SW 1271 (cell line): Measurements from ENCODE around the gene YWHAG.
"Not testable (repeated sequence)": the region's sequence is repeated elsewhere in the genome, so short reads cannot be mapped to it uniquely, and the experiment has no call there.

Source experiments
- DNase-seq, 2 experiments: peaks; one replicate each; lab custom pipeline; 2025; lab: John Stamatoyannopoulos, UW

The YWHAG gene

DNA sequence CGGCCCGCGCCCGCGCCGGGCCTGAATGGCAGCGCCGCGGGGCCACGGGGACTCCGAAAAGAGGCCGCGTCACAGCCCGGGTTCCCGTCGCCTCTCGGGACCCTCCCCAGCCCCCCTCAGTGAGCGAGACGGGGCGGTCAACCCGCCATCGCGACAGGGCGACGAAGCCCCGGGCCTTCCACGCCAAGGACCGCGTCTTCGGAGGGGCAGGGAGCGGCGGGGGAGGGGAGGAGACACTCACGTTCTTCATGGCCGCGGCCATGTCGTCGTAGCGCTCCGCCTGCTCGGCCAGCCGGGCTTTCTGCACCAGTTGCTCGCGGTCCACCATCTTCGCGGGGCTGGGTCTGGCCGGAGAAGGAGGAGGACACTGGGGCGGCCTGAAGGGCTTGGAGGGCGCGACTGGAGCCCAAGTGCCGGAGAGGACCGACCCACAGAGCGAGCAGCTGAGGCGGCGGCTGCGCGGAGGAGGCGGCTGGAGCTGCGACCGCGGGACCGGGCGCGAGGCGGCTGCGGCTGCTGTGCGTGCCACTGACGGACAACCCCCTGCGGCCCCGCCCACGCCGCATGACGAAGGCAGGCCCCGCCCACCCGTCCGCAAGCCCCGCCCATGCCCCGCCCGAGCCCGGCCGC is at the start of gene YWHAG:
Gene YWHAG, minus strand, starts transcription at position 511 of the 630 bp plus-strand sequence. Its CDS starts 183 bp downstream, at position 328.
- DNase-seq, result peak; percentile 73 to 78

- DNase-seq, result no peak
Observed at GRCh38 chr7:76408121-76408560, 49.4 kb upstream of the YWHAG start.

DNA sequence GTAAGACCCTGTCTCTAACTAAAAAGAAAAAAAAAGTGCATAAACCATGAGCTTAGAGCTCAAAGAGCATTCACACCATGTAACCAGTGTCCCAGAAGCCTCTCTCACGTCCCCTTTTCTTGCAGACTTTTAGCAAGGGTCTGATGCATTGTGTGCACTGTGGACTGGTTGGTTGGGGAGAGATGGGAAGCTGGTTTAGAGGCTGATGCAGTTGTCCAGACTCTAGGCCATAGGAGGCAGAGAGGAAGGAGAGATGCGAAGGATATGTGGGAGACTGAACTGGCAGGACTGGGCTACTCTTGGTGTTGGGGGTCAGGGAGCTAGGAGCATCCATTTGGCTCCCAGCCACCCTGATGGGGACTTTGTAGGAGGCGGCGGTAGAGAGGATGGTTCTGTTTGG is 48.9 kb upstream of the YWHAG start:
- no peak for DNase-seq

DNA sequence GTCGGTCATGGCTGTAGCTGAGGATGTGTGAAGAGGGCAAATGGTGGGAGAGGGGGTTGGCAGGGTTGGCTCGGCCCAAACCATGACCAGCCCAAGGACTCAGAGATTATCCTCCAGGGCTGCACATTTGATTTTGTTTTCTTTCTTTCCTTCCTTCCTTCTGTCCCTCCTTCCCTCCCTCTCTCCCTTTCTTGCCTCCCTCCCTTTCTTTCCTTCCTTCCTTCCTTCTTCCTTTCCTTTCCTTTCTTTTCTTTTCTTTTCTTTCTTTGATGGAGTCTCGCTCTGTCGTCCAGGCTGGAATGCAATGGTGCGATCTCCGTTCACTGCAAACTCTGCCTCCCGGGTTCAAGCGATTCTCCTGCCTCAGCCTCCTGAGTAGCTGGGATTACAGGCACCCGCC is 46.9 kb upstream of the YWHAG start:
- DNase-seq, result no peak

GRCh38 chr7:76403780-76404494 is 45.1 kb upstream of the YWHAG start:
- no peak for DNase-seq

GRCh38 chr7:76403097-76403496 is 44.3 kb upstream of the YWHAG start:
- not testable (repeated sequence) for DNase-seq

- no peak for DNase-seq
Observed at GRCh38 chr7:76400248-76400647, 41.5 kb upstream of the YWHAG start.

DNA sequence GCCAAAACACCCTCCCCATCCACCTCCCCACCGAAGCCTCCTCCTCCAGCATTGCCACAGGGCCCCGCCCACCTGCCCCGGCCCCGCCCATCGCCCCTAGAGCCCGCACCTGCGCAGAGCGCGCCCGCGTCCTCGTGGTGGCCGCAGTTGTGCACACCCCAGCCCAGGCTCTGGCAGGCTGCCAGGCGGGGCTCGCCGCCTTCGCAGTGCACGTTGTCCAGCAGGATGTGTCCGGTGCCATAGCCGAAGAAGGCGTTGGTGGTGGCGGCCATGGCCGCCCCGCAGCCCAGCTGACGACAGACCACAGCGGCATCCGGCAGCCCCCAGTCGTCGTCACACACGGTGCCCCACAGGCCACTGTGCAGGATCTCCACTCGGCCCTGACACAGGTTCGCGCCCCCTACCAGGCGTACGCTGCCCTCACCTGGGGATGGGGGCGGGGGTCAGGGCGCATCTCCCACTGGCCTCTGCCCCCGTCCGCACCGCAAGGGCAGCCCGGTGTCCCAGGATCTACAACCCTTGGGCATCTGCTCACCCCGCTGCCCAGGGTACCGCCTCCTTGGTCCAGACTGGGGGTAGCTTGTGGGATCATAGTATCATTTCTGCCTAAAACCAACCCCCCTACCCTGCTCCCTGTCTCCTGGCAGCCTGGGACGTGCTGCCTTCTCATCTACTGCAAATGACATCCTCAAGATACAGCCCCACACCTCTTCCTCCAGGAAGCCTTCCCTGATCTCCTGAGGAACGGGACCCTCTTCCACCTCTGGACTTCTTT is 38.8 kb upstream of the YWHAG start:
- peak; percentile 48 to 80 for DNase-seq

GRCh38 chr7:76396864-76397263 is 38.1 kb upstream of the YWHAG start:
- no peak for DNase-seq

- DNase-seq, result no peak
Observed at GRCh38 chr7:76395965-76396726, 37.4 kb upstream of the YWHAG start.

DNA sequence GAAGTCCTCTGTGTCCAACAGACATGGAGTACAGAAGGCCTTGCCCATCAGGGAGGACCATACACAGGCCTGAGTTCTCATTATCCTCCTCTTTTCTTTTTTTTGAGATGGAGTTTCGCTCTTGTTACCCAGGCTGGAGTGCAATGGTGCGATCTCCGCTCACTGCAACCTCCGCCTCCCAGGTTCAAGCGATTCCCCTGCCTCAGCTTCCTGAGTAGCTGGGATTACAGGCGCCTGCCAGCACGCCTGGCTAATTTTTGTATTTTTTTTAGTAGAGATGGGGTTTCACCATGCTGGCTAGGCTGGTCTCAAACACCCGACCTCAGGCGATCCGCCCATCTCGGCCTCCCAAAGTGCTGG is 36.8 kb upstream of the YWHAG start:
- DNase-seq, result not testable (repeated sequence)

GRCh38 chr7:76394957-76395356 is 36.2 kb upstream of the YWHAG start:
- no peak for DNase-seq

- DNase-seq, result peak; percentile 66 to 87
Observed at GRCh38 chr7:76393116-76394031, 34.6 kb upstream of the YWHAG start.

DNA sequence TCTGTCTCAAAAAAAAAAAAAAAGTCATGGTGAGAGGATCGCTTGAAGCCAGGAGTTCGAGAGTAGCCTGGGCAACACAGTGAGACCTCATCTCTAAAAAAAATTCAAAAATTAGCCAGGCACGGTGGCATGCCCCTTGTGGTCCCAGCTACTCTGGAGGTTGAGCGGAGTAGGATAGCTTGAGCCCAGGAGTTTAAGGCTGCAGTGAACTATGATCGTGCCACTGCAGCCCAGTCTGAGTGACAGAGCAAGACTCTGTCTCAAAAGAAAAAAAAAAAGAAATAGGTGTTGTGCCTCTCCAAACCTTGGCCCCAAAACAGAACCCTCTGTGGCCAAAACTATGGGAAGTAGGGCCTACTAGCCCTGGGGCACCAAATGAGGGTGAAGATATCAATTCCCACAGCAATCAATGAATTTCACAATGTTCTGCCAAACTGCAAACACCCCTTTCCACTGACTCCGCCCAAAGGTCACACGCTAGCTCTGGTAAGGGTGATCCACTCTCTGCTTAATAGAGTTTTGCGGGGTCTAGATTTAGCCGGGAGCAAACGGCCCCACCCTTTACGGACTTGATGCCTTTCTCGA is 33.8 kb upstream of the YWHAG start:
- DNase-seq, result no peak

- no peak for DNase-seq
Observed at GRCh38 chr7:76390092-76390491, 31.3 kb upstream of the YWHAG start.

DNA sequence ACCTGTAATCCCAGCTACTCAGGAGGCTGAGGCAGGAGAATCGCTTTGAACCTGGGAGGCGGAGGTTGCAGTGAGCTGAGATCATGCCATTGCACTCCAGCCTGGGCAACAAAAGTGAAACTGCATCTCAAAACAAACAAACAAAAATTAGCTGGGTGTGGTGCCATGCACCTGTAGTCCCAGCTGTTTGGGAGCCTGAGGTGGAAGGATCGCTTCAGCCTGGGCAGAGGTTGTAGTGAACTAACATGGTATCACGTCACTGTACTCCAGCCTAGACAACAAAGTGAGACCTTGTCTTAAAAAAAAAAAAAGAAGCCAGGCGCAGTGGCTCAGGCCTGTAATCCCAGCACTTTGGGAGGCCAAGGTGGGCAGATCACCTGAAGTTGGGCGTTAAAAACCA is 29.0 kb upstream of the YWHAG start:
- not testable (repeated sequence) for DNase-seq

GRCh38 chr7:76386691-76387260 is 28.0 kb upstream of the YWHAG start:
- no peak for DNase-seq

GRCh38 chr7:76383089-76383944 is 24.5 kb upstream of the YWHAG start:
- DNase-seq, result no peak

GRCh38 chr7:76381814-76382213 is 23.0 kb upstream of the YWHAG start:
- no peak for DNase-seq

- DNase-seq, result no peak
Observed at GRCh38 chr7:76380623-76380966, 21.8 kb upstream of the YWHAG start.
